H1 (cell line): Measurements from ENCODE around the gene FGB. TPM values are rescaled to one million over a fixed set of nuclear protein-coding genes. Genes with fewer than 3 reads are reported as not detected.

Experiments
- CTCF ChIA-PET: fragments of 300-600 bp; sonication (Branson Sonifier 250); formaldehyde crosslinking; loops from one replicate; lab custom pipeline; 2021; ENCODE audit not compliant: partially characterized antibody; lab: Charles Lee
- POLR2A ChIA-PET: fragments of 300-600 bp; sonication (Branson Sonifier 250); formaldehyde crosslinking; loops from one replicate; lab custom pipeline; 2021; ENCODE audit warnings: inconsistent platforms; ENCODE audit not compliant: partially characterized antibody; lab: Charles Lee
- DNase-seq, 2 experiments: peaks; one replicate each; pipeline versions ENCODE4 v3.0.0 to v3.0.0-alpha.2; 2010 to 2022; ENCODE audit warnings: low spot score in 2 of 2, low read depth in 1 of 2, mixed read lengths in 1 of 2
- FAIRE-seq: peaks from 2 replicates; lab custom pipeline; 2011; peaks lifted over from hg19 to GRCh38; lab: Jason Lieb, UNC
- H2AFZ ChIP-seq: 2 replicates; pipeline ENCODE4 v1.8.1; 2012; ENCODE audit warnings: low read length, inconsistent platforms
- H2AK5ac ChIP-seq: 2 replicates; pipeline ENCODE4 v1.6.1; 2013; ENCODE audit warnings: low read depth, low read length
- H2BK120ac ChIP-seq: replicated peaks from 2 replicates; pipeline ENCODE3; 2013; ENCODE audit warnings: low read depth, low read length, inconsistent platforms
- H2BK12ac ChIP-seq: 2 replicates; pipeline ENCODE4 v1.6.1; 2013; ENCODE audit warnings: low read depth, low read length
- H2BK15ac ChIP-seq: 2 replicates; pipeline ENCODE4 v1.6.1; 2013; ENCODE audit warnings: low read length
- H2BK20ac ChIP-seq: 2 replicates; pipeline ENCODE4 v1.6.1; 2013; ENCODE audit warnings: low read length
- H2BK5ac ChIP-seq: 2 replicates; pipeline ENCODE4 v1.6.1; 2013; ENCODE audit warnings: low read depth, low read length
- H3K14ac ChIP-seq: 2 replicates; pipeline ENCODE4 v1.6.1; 2013; ENCODE audit warnings: inconsistent platforms; ENCODE audit not compliant: insufficient read length
- H3K18ac ChIP-seq: 2 replicates; pipeline ENCODE4 v1.6.1; 2013; ENCODE audit warnings: low read length; ENCODE audit errors: extremely low read depth
- H3K23ac ChIP-seq: 2 replicates; pipeline ENCODE4 v1.6.1; 2013; ENCODE audit warnings: inconsistent platforms; ENCODE audit not compliant: insufficient read length
- H3K23me2 ChIP-seq: 2 replicates; pipeline ENCODE4 v1.6.1; 2013; ENCODE audit warnings: low read depth, low read length
- H3K27ac ChIP-seq: 2 replicates; pipeline ENCODE4 v1.6.1; 2011; ENCODE audit warnings: low read depth, low read length, inconsistent platforms
- H3K27me3 ChIP-seq, 4 experiments: replicated peaks in 1 of 4; 1 replicate in 1 of 4; 2 replicates in 3 of 4; pipeline versions ENCODE4 v1.6.1 to v1.8.1; 2011 to 2013; ENCODE audit warnings: low read length in 3 of 4, mild to moderate bottlenecking in 3 of 4, inconsistent platforms in 2 of 4, mixed read lengths in 2 of 4, moderate library complexity in 1 of 4; ENCODE audit not compliant: control insufficient read depth in 3 of 4, insufficient read depth in 3 of 4; ENCODE audit errors: extremely low read depth in 1 of 4
- H3K36me3 ChIP-seq, 4 experiments: 2 replicates each; pipeline versions ENCODE4 v1.6.1 to v1.8.1; 2011 to 2013; ENCODE audit warnings: mild to moderate bottlenecking in 4 of 4, low read length in 3 of 4, moderate library complexity in 2 of 4, control low read depth in 1 of 4, inconsistent platforms in 1 of 4; ENCODE audit not compliant: insufficient read depth in 4 of 4, control insufficient read depth in 2 of 4
- H3K4ac ChIP-seq: replicated peaks from 2 replicates; pipeline ENCODE3; 2013; ENCODE audit warnings: low read length, low read depth, mixed read lengths, inconsistent platforms; ENCODE audit not compliant: insufficient read length
- H3K4me1 ChIP-seq, 4 experiments: replicated peaks in 1 of 4; 1 replicate in 1 of 4; 2 replicates in 3 of 4; pipeline versions ENCODE4 v1.6.1 to v1.8.1; 2011 to 2013; ENCODE audit warnings: low read length in 3 of 4, inconsistent platforms in 2 of 4, mixed read lengths in 1 of 4; ENCODE audit not compliant: insufficient read depth in 4 of 4, control insufficient read depth in 3 of 4
- H3K4me2 ChIP-seq, 2 experiments: 2 replicates each; pipeline versions ENCODE4 v1.6.1 to v1.8.1; 2011 to 2013; ENCODE audit warnings: low read depth in 2 of 2, low read length in 2 of 2, control low read depth in 1 of 2, inconsistent platforms in 1 of 2, mild to moderate bottlenecking in 1 of 2; ENCODE audit not compliant: insufficient read depth in 1 of 2
- H3K4me3 ChIP-seq, 4 experiments: fragments of 200-600, 300-600 bp in 1 of 4; sonication (generic), shearing (Covaris generic), sonication (Bioruptor Twin) in 1 of 4; 2 replicates each; pipeline versions ENCODE4 v1.5.1 to v1.8.1; 2011 to 2016; ENCODE audit warnings: low read length in 4 of 4, low read depth in 3 of 4, control low read depth in 2 of 4, inconsistent platforms in 2 of 4, mild to moderate bottlenecking in 2 of 4, mixed read lengths in 1 of 4, moderate library complexity in 1 of 4; ENCODE audit not compliant: insufficient read depth in 2 of 4; ENCODE audit errors: extremely low read depth in 1 of 4
- H3K56ac ChIP-seq: replicated peaks from 2 replicates; pipeline ENCODE3; 2013; ENCODE audit warnings: low read depth, mild to moderate bottlenecking, mixed read lengths, low read length, inconsistent platforms; ENCODE audit not compliant: insufficient read length
- H3K79me1 ChIP-seq: 2 replicates; pipeline ENCODE4 v1.6.1; 2013; ENCODE audit warnings: low read depth, low read length, control low read depth
- H3K79me2 ChIP-seq, 2 experiments: 2 replicates each; pipeline versions ENCODE4 v1.6.1 to v1.8.1; 2012 to 2013; ENCODE audit warnings: low read length in 2 of 2, mild to moderate bottlenecking in 2 of 2, inconsistent platforms in 1 of 2; ENCODE audit not compliant: insufficient read depth in 2 of 2, control insufficient read depth in 1 of 2
- H3K9ac ChIP-seq, 4 experiments: replicated peaks in 1 of 4; 1 replicate in 1 of 4; 2 replicates in 3 of 4; pipeline versions ENCODE4 v1.6.1 to v1.8.1; 2011 to 2013; ENCODE audit warnings: low read depth in 3 of 4, low read length in 3 of 4, control low read depth in 2 of 4, mild to moderate bottlenecking in 2 of 4, moderate library complexity in 2 of 4, inconsistent platforms in 1 of 4; ENCODE audit errors: extremely low read depth in 1 of 4
- H3K9me3 ChIP-seq, 2 experiments: 2 replicates each; pipeline versions ENCODE4 v1.6.1 to v1.8.1; 2012 to 2013; ENCODE audit warnings: mild to moderate bottlenecking in 2 of 2, moderate library complexity in 2 of 2, control low read depth in 1 of 2, inconsistent platforms in 1 of 2, low read depth in 1 of 2, low read length in 1 of 2, mixed read lengths in 1 of 2; ENCODE audit not compliant: insufficient read depth in 2 of 2
- H4K20me1 ChIP-seq, 2 experiments: replicated peaks in 1 of 2; 2 replicates each; pipeline versions ENCODE3 to v1.8.1; 2011 to 2013; ENCODE audit warnings: inconsistent platforms in 2 of 2, low read length in 2 of 2, mild to moderate bottlenecking in 1 of 2; ENCODE audit not compliant: insufficient read depth in 2 of 2, control insufficient read depth in 1 of 2
- H4K5ac ChIP-seq: 2 replicates; pipeline ENCODE4 v1.6.1; 2013; ENCODE audit warnings: low read length, low read depth, mixed read lengths, inconsistent platforms; ENCODE audit not compliant: insufficient read length
- H4K8ac ChIP-seq: 2 replicates; pipeline ENCODE4 v1.8.0; 2013; ENCODE audit warnings: mild to moderate bottlenecking, moderate library complexity, low read length, inconsistent platforms; ENCODE audit not compliant: insufficient read depth; ENCODE audit errors: extremely low read depth
- H4K91ac ChIP-seq: replicated peaks from 2 replicates; pipeline ENCODE3; 2013; ENCODE audit warnings: low read length, mixed read lengths, inconsistent platforms; ENCODE audit not compliant: insufficient read length
- FOSL1 ChIP-seq: IDR thresholded peaks from 2 replicates; pipeline ENCODE4 v1.6.1; 2011; ENCODE audit warnings: mild to moderate bottlenecking, low read depth, low read length, moderate library complexity; ENCODE audit not compliant: insufficient read depth
- MAFK ChIP-seq: IDR thresholded peaks from 2 replicates; pipeline ENCODE4 v1.6.1; 2012; ENCODE audit warnings: low read depth, mild to moderate bottlenecking, improper control_type of control experiment, low read length
- RFX5 ChIP-seq: IDR thresholded peaks from 2 replicates; pipeline ENCODE4 v1.6.1; 2011; ENCODE audit warnings: low read depth, low read length, improper control_type of control experiment, borderline replicate concordance
- SUZ12 ChIP-seq: fragments of 200-600 bp; sonication (generic); IDR thresholded peaks from 2 replicates; pipeline ENCODE4 v1.6.1; 2012; ENCODE audit warnings: mild to moderate bottlenecking, inconsistent platforms, low read length, moderate library complexity, mixed read lengths
- WGBS, 2 experiments: shearing (Covaris generic) in 1 of 2; methylation state at CpG; one replicate each; pipeline versions ENCODE4 v1.1.6 to v1.1.7; 2013 to 2015; ENCODE audit warnings: low lambda C conversion rate in 2 of 2, mixed read lengths in 2 of 2, inconsistent platforms in 1 of 2, low coverage in 1 of 2, missing lambda C conversion rate in 1 of 2; ENCODE audit not compliant: insufficient replicate concordance in 2 of 2, insufficient coverage in 1 of 2, insufficient read length in 1 of 2; ENCODE audit errors: extremely low coverage in 1 of 2, missing lambda C conversion rate in 1 of 2; 5-methylcytosine and 5-hydroxymethylcytosine counted together
- polyA plus RNA-seq, 7 experiments: library from polyadenylated mRNA; depleted of rRNA in 3 of 7; stranded (reverse) in 5 of 7; unstranded in 2 of 7; fragments of >200 nt in 5 of 7; fragments of 200-250 nt in 2 of 7; gene quantifications; 1 replicate in 5 of 7; 2 replicates in 1 of 7; 4 replicates in 1 of 7; pipeline versions ENCODE4 v1.2.1 to v1.2.3, GENCODE V29; 2011 to 2013; ENCODE audit warnings: missing spikeins in 2 of 7, mixed read lengths in 2 of 7
- total RNA-seq: library from RNA; stranded (reverse); fragmentation: NEBNext Ultra II Directional; extraction: Animal tissue kit (Norgen Biotek cat#: 25700); gene quantifications from 2 replicates; pipeline ENCODE4 v1.2.1, GENCODE V29; 2021
- TF ChIP-seq, protein P1 (sequence below), 3 experiments: IDR thresholded peaks; 1 replicate in 2 of 3; 2 replicates in 1 of 3; pipeline versions ENCODE4 v1.5.1 to v1.6.1; 2011; ENCODE audit warnings: low read length in 3 of 3, mild to moderate bottlenecking in 3 of 3, inconsistent platforms in 2 of 3, low read depth in 1 of 3, moderate library complexity in 1 of 3; ENCODE audit not compliant: insufficient read depth in 1 of 3; ENCODE audit errors: control extremely low read depth in 1 of 3

The FGB gene
- total and polyA plus RNA-seq, 2 of the 8 experiments (the other 6 are each of a cell fraction or from before 2014, with no cell fraction given) = not detected

GRCh38 chr4:154612472-154613414, 49.9 kb downstream of the FGB start, which contains the start of gene FGG:
Gene FGG, minus strand, starts transcription at chr4:154612656. Its CDS starts 47 bp downstream, at chr4:154612609.
- Histone ChIP-seq H3K23me2 (no peaks in the 10 kb centered on the region; the same call in 1 of the 2 replicates), H3K27ac (no peak within 1 kb of the TSS), H3K18ac (no peak within 1 kb of the TSS), H3K79me2 (no peaks in the 10 kb centered on the region), H2BK120ac (no peak within 1 kb of the TSS), H3K14ac (no peak within 1 kb of the TSS), H3K9ac (no peak within 1 kb of the TSS), H3K27me3 (peaks cover 0 to 1% (median 0%) of the 10 kb centered on the region in 4 experiments; a peak in 1 of 7 replicates), H3K4me1 (no peaks in the 10 kb centered on the region), H2AK5ac (no peak within 1 kb of the TSS), H2BK20ac (no peak within 1 kb of the TSS), H3K36me3 (no peaks in the 10 kb centered on the region), H3K4me2 (no peak within 1 kb of the TSS), H2BK12ac (no peak within 1 kb of the TSS), H3K79me1 (no peaks in the 10 kb centered on the region), H4K20me1 (no peaks in the 10 kb centered on the region), H3K9me3 (no peaks in the 10 kb centered on the region), H2BK15ac (no peak within 1 kb of the TSS), H2BK5ac (no peak within 1 kb of the TSS), H3K4me3 (no peak within 1 kb of the TSS), H4K5ac (no peak within 1 kb of the TSS), H4K91ac (no peak within 1 kb of the TSS), H3K56ac (no peak within 1 kb of the TSS), H3K4ac (no peak within 1 kb of the TSS), H3K23ac (no peak within 1 kb of the TSS), H4K8ac (no peak within 1 kb of the TSS), H2AFZ (0 out of 2 replicates have a peak within 1 kb of the TSS, but pooled peaks have one; percentile 65)
- TF ChIP-seq FOSL1 (no peak), MAFK (no peak), SUZ12 (no peak), RFX5 (no peak)
- TF ChIP-seq, protein P1, sequence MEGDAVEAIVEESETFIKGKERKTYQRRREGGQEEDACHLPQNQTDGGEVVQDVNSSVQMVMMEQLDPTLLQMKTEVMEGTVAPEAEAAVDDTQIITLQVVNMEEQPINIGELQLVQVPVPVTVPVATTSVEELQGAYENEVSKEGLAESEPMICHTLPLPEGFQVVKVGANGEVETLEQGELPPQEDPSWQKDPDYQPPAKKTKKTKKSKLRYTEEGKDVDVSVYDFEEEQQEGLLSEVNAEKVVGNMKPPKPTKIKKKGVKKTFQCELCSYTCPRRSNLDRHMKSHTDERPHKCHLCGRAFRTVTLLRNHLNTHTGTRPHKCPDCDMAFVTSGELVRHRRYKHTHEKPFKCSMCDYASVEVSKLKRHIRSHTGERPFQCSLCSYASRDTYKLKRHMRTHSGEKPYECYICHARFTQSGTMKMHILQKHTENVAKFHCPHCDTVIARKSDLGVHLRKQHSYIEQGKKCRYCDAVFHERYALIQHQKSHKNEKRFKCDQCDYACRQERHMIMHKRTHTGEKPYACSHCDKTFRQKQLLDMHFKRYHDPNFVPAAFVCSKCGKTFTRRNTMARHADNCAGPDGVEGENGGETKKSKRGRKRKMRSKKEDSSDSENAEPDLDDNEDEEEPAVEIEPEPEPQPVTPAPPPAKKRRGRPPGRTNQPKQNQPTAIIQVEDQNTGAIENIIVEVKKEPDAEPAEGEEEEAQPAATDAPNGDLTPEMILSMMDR (IDR thresholded peaks at IDR 0.05; ENCODE audit: control extremely low read depth in 1 of 3, insufficient read depth in 1 of 3, low read depth in 1 of 3, low read length in 3 of 3) = no peak
- ChIA-PET POLR2A (interaction anchor here (1.2 kb wide), 1 partner anchor 11 kb away, joined by 3 read pairs; no protein-coding TSS in a partner anchor), CTCF (interaction anchor here (0.9 to 5.3 kb wide), 11 partner anchors 10 to 166 kb away, joined by 3 to 49 read pairs (median 10); no protein-coding TSS in a partner anchor)
- 93% methylated on average over 7 of the region's 7 CpGs; no CpG with 5 or more reads in 1 of the 2 experiments for WGBS, 2 experiments
- DNase-seq = no peak
- FAIRE-seq = no peak
